Activated CD8-positive, alpha-beta memory T cell treated with anti-CD3 and anti-CD28 coated beads, Interleukin-2, amount 50 U/mL, for 48 hours (primary cell): ENCODE results near the gene C8A.

ENCODE experiments used
- DNase-seq: peaks from one replicate; pipeline ENCODE4 v3.0.0-alpha.2; 2020

Gene C8A

DNA sequence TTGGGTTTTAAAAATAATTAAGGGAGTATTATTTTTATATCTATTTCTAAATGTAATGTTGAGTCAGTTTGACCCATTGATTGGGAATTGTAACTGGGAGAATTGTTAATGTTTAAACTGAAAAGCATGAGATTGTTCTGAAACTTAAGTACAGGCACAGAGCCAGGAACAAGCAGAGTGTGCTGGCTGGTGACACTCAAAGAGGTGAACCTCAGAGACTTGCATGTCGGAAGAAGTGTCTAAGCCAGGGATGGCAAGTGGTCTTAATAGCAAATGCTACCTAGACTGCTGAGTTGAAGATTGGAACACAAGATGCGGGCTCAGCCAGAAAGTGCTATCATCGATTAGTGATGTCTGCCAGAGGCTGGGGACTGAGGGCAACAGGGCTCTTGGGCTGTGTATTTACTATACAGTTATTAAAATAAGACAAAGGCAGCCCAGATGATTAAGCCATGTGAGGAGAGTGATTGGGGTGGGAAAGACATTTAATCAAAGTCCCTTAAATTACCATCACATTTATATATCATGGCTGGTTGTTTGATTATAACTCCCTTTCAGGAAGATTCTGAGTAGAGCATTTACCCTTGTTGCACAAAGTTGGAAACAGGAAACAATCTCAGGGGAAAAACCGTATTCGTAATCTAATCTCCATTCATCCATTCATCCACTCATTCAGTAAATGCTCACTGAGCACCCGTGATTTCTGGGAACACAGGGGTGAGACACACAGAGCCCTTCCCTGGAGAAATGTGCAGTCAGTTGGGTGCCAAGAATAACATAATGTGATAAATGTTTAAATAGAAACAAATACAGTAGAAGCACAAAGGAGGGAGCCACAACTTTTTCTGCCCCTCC, 42.8 kb downstream of the C8A start:
- no peak for DNase-seq

DNA sequence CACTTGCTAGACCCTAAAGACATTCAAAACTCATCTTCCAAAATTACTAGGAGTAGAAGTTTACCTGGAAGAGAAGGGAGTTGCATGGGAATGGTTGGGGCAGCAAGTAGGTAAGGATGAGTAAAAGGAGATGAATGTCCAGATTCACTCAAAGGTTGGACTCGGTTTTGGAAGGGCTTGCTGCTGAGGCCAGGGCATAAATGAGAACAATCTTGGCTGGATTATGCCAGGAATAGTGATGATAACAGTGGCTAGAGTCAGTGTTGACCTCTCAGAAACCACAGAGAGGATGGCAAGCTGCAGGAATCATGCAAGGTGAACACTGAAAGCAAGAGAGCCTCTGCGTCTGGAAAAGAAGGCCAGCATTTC, 43.4 kb downstream of the C8A start:
- DNase-seq = no peak

DNA sequence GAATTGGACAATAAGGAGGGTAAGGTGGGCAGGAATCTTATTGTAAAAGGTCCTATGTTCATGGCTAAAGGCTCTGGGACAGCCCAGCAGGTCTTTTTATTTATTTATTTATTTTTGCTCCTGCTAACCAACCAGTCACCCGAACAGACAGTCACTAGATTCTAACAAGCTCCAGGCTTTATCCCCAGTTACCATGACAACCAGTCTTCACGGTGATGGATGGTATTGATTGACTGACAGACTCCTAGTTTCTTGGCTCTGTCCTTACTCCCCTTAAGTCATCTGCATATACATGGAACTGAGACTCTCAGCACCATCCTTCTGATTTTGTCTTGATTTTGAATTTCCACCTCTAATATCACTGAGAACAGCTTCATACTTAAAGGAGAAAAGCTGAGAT, 44.3 kb downstream of the C8A start:
- DNase-seq = no peak

DNA sequence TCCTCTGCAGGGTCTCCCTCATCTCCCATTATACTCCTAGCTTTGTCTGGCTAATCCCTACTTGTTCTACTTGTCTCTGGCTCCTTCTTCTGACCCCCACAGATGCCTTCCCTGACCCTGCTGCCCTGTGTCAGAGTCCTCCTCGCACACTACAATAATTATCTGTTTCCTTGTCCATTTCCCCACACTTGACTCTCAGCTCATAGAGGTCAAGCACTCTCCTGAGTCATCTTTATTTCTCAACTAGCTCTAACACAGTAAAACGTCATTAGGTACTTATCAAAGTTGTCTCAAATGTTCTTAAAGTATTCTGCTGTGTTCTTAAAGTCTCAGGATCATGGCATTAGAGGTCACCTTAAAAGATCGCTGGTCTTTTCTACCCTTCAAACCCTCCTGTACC, 47.1 kb downstream of the C8A start:
- no peak for DNase-seq

DNA sequence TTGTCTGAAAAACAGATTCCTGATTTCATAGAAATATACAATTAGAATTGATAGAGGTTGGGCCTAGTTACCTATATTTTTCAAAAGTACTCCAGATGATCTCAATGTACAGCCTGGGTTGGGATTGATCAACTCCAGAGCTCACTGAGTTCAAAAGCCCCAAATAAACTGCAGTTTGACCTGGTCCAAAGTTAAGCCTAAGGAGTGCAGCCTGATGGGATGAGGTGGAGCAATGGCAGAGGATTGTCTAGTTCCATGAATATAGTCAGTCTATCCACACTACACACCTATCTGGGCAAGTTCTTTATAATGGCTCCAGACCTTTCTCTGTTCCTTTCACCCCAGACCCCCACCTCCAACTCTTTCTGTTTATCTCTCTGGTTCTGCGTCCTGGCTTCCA, 49.2 kb downstream of the C8A start:
- no peak for DNase-seq

DNA sequence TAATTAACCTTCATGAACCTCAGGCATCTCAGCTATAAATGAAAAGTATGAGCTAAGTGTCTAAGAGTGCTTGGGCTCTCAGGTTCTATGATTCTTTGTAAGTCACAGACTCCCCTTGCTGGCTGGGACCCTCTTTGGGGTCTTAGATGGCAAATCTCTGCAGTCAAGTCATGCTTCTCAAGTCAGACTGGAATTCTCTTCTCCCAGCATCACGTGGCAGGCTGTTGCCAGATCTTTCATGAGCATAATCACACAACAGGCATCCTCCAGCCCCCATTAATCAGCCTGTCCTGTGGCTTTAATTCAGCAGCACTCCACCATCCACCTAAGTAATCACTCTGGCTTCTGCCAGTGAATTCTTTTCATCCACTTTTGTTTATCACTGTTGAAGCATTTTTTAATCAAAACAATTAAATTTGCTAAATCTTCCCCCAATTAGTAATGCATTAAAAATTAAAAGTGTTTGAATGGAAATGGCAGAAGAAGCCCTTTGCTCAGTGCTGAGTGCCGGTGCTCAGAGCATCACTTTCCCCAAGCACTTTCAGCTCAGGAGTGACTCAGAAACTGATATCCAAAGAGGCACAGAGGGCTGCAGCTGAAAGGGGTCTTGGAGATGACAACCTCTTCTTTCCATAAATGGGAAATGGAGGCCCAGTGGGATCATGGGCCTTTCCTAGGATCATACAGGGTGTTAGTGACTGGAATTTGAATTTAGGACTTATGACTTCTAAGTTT, 50.2 kb downstream of the C8A start:
- no peak for DNase-seq

DNA sequence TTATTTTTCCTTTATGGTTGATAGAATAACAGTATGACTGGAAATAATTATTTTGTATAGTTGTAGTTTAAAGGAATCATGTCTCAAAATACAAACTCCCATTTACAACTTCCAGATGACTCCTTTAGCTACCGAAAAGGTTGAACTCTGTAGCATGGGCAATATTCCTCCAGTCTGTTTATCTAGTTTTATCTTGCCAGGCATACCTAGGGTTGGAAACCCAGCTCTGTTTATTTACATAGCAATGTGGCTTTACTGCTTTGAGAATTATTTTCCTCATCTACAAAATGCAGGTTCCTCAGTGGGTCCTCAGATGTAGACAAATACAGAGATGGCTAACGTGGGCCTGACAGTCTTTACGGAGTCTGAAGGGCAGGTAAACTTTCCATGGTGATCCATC, 51.1 kb downstream of the C8A start:
- no peak for DNase-seq

DNA sequence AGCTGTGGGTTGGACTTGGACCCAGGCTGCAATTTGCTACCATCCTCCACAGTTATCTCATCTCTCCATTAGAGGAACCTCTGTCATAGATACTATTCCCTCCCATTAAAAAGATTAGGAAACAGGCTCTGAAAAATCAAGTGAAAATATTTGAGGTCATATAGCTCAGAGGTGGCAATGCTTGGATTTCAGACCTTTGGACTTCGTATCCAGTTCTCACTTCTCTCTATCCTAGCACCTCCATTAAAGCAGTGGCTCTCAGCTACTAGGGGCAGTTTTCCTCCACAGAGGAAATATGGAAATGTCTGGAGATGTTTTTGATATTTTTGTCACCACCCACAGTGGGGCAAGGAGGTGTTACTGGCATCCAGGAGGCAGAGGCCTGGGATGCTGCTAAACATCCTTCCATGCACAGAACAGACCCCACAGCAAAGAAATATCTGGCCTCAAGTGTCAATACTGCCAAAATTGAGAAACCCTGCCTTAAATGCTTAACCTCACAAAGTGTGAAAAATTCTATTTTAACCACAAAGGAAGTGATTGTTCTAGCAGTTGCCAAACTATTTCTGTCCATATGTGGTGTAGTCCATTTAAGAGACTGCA, 54.1 kb downstream of the C8A start:
- DNase-seq = no peak

DNA sequence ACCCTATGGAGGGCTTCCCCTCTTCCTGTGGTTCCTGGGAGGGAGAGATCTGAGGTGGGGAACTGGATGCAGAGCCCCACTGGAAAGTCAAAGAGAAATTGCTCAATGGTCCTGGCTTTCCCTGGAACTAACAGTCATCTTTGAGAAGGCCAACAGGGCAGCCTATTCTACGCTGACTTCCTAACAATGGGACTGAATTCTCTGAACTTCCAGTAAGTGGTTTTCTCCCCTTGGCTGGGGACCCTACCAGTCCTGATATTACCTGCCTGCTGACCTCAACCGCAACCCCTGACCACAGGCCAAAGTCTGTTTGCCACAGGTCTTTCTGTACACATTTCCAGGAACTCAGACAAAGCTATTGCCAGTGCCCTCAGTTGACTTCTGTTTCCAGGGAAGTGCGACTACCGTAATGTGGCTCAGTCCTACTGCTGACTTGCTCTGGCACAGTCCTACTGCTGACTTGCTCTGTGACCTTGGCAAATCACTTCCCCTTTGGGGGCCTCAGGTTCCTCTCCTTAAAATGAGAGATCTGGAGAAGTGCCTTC, 55.9 kb downstream of the C8A start:
- DNase-seq = no peak

DNA sequence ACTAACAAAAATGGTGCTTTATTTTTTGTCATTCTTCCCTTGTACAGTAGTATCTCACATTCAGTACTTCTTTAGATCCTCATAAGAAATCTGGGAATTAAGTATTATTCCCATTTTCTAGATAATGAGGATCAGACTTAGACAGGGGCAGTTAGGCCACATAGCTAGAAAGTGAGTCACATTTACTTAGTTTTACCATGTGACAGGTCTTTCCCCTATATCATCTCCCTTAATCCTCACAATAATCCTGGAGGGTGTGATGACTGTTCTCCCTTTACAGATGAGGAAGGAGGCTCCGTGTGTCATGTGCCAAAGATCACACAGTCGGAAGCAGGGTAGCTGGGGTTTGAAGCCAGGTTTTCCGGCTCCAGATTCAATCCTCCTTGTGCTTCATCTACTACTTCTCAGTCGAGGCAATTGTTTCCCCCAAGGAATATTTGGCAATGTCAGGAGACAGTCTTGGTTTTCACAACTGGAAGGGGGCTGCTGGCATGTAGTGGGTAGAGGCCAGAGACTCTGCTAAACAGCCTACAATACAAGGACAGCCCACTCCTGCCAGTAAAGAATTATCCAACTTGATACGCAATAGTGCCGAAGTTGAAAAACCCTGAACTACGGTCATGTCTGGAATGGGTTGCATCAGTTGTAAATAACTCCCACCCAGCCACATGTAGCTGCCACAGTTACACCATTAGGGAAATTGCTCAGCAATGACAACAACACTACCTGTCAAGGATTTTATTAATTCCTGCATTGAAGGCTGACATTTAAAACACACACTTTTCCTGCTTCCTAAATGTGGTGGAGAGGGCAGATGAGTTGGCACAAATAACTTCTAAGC, 56.7 kb downstream of the C8A start:
- no peak for DNase-seq

DNA sequence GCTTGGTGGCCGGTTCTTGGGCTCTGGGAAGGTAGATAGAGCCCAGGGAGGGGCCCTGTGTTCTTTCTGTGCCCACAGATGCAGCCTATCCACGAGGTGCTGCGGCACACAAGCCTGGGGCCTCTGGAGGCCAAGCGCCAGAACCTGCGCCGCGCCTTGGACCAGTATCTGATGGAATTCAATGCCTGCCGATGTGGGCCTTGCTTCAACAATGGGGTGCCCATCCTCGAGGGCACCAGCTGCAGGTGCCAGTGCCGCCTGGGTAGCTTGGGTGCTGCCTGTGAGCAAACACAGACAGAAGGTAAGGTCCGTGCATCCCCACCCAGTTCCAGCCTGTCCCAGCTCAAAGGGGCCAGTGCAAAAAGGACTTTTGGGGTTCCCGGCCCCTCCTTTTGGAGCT, 57.7 kb downstream of the C8A start:
- DNase-seq = no peak

DNA sequence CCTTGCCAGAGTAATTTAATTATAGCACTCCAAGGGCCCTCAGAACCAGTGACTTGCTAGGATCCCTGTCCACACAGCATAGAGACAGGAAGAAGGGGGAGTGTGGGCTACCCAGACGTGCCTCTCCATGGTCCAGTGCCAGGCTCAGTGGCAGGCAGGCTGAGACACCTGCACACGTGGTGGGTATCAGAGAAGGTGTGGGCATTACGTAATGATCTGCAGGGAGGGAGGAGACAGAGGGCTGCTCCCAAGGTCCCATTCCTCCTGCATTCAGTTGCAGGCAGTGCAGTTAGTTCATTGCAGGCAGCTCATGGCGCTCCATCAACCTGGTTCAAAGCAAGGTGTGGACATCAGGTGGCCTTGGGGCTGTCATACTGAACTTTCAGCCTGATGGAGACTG, 61.4 kb downstream of the C8A start:
- DNase-seq = no peak

DNA sequence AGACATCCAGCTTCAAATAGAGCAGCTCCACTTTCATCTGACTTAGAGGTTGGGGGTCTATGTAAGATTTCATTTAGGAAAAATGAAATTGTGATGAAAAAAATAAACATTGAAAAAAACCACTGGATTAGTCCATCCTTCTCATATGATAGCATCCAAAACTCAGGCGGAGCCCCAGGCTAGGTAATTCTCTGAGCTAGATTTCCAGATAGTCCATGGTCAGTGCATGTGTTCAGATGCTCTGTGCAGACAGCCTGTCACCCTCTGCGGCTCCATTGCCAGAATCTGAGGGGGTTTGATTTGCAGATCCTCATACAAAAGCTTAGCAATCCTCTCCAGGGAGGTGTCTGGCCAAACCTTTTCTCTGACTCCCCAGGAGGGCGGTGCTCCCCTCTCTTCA, 62.0 kb downstream of the C8A start:
- no peak for DNase-seq

DNA sequence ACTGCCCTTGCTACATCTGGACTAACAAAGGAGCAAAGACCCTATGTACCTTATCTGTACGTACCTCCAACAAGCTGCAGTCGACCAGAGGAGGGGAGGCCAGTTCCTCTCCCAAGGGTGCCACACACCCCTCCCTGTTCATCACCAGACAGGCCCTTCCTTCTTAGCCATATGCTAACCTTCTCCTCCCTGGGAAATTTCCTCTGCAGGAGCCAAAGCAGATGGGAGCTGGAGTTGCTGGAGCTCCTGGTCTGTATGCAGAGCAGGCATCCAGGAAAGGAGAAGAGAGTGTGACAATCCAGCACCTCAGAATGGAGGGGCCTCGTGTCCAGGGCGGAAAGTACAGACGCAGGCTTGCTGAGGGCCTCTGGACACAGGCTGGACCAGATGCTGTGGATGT, 62.8 kb downstream of the C8A start:
- no peak for DNase-seq

DNA sequence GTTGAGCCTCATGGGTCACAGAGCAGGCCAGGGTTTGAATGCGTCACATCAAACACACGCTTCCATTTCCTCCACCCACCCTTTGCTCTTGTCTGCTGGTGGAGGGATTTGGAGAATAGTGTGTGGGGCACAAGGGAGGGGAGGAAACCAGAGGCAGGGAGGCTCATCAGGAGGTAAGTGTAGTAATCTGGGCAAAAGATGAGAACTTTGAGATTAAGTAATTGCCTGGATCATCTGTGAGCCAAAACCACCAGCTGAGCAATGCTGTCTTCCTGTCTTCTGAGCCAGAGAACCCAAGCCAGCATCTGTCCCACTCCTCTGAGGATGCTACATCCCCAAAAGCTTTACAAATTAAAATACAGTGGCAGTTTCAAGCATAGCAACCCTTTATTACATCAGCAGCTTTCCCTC, 66.0 kb downstream of the C8A start:
- no peak for DNase-seq

DNA sequence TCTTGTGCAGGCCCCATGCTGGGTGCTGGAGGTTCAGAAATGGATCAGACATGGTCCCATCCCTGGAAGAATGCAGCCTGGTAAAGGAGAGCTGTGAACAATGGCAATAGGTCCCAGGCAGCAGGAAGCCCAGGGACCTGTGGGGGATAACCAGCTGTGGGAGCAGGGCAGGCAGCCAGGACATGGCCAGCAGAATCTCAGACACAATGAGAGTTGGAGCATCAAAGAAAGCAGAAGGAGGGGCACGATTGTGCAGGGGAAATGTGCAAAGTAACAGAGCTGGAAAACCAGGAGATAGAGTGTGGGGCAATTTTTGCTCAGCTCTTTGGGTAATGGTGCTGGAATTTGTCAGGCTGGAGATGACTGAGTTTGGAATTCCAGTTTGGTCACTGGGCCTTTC, 66.9 kb downstream of the C8A start:
- no peak for DNase-seq

DNA sequence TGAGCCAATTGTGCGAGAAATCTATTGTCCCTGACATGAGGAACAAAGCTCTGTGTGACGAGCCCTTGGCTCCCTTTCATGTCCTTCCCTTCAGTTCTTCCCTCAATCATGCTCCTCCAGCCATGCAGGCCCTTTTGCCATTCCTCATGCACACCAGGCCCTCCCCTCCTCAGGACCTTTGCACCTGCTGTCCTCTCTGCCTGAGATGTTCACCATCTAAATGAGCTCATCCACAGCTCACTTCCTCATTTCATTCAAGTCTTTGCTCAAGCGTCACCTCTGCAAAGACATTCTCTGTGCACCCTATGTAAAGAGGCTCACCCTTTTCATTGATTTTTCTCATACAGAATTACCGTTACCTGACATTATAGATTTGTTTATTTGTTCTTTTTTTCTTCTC, 67.5 kb downstream of the C8A start:
- DNase-seq = no peak

DNA sequence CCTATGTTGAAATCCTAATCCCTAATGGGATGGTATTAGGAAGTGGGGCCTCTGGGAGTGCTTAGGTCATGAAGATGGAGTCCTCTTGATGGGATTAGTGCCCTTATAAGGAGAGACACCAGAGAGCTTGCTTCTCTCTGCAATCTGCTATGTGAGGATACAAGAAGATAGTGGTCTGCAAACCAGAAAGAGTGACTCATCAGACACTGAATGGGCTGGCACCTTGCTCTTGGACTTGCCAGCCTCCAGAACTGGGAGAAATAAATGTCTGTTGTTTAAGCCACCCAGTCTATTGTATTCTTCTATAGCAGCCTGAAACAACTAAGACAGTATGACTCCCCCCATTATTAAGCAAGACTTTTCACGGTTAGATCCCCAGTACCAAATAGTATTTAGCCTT, 67.9 kb downstream of the C8A start:
- DNase-seq = no peak

DNA sequence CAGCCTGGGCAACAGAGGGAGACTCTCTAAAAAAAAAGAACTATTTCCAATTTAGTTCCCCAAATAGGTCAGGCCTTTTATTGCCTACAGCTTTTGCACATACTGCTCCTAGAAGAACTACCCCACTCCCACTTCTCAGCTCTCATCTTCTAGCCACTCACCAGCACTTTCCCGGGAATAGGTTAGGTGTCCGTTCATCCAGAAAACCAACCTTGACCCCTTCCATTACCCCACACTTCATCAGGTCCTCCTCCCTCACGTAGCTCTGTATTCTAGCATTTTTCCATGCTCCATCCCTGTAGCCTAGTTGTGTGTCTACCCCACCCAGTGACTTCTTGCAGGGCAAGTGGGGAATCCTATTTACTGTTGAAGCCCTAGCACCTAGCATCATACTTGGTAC, 68.6 kb downstream of the C8A start:
- no peak for DNase-seq

DNA sequence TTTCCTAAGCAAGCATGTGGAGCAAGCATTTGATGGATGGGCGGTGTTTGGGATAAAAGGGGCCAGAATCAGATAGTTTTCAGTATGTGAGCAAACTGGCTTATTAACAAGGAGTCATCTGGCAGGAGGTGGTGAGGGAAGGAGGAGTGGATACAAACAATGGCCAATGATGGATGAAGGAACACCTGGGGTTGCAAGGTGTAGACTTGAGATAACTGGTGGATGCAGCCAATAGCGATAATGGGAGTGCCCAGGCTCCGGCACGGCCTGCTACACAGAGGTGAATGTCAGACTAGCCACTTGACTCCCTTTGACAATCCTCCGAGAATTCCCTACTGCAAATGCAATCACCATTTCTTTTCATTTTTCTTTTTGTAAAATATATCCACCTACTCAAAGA, 69.5 kb downstream of the C8A start:
- no peak for DNase-seq

DNA sequence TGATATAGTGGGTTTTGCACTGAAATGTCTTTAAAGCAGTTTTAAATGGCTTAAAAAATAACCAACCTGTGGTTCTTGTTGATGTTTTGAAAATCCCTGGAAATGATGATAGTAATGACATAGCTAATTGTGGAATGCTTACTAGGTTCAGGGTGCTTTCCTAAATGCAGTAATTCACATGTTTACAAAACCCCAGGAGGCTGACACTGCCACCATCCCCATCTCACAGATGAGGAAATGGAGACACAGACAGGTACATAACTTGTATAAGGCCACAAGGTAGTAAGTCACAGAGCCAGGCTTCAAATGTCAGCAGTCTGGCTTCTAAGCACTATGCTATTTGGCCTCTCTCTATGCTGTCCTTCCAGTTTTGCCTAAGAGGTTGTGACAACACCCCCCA, 70.6 kb downstream of the C8A start:
- no peak for DNase-seq

DNA sequence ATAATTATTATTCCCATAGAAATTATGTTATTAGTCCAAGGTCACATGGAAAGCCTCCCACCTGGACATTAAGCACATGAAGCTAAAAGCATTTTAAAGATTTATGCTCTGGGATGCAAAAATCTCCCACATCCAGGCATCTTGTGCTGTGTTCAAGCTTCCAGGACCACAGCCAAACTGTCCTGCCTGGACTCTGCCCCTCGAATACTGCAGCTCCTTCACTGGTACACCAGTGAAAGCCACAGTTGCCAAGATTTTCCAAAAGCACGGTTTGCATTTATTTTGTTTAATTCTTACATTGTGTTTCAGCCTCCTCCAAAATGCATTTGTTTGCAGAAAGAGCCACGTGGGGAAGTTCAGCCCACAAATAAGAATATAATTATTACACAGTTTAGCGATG, 72.6 kb downstream of the C8A start:
- DNase-seq = no peak

DNA sequence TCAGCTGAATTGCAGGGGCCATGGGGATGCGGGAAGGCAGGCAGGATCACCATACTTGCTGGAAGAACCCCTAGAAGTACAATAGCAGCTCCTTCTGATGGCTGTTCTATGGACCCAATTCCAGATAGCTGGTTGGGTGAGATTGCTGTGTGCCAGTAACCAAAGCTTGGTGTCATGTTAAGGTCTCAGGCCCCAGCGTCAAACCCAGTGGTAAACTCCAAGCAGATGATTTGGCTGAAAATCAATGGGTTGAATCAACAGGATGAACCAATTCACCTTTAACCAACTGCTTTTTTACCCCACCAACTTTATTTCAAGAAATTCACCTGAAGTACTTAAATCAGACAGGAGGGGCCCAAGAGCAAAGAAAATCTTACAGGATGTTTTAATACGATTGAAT, 73.4 kb downstream of the C8A start:
- DNase-seq = no peak
